ENCODE results near the gene ZSCAN5A.

DNA sequence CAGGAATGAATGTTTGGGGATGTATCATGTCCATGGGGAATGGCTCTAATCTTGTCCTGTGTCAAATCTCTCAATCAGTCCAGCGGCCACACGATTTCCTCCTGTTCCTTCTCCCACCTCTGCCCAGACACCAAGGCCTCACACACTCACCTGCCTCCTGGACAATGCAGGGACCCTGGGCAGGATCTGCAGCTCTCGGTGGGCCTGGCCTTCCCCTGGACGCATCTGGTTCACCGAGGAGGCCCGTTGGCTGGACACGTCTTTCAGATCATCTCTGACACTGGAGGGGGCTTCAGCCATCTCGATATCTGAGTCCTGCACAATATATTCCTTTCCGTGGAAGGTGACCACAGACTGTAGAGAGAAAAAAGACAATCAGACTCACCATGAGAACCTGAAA lies 91.2 kb downstream of the ZSCAN5A start:
- no peak for TF ChIP-seq SMAD3 (CRISPR knock-in tag; IDR thresholded peaks at IDR 0.05; ENCODE audit: borderline replicate concordance)
- TF ChIP-seq, protein P1, sequence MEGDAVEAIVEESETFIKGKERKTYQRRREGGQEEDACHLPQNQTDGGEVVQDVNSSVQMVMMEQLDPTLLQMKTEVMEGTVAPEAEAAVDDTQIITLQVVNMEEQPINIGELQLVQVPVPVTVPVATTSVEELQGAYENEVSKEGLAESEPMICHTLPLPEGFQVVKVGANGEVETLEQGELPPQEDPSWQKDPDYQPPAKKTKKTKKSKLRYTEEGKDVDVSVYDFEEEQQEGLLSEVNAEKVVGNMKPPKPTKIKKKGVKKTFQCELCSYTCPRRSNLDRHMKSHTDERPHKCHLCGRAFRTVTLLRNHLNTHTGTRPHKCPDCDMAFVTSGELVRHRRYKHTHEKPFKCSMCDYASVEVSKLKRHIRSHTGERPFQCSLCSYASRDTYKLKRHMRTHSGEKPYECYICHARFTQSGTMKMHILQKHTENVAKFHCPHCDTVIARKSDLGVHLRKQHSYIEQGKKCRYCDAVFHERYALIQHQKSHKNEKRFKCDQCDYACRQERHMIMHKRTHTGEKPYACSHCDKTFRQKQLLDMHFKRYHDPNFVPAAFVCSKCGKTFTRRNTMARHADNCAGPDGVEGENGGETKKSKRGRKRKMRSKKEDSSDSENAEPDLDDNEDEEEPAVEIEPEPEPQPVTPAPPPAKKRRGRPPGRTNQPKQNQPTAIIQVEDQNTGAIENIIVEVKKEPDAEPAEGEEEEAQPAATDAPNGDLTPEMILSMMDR (IDR thresholded peaks at IDR 0.05) = no peak
- TF ChIP-seq, protein P2, sequence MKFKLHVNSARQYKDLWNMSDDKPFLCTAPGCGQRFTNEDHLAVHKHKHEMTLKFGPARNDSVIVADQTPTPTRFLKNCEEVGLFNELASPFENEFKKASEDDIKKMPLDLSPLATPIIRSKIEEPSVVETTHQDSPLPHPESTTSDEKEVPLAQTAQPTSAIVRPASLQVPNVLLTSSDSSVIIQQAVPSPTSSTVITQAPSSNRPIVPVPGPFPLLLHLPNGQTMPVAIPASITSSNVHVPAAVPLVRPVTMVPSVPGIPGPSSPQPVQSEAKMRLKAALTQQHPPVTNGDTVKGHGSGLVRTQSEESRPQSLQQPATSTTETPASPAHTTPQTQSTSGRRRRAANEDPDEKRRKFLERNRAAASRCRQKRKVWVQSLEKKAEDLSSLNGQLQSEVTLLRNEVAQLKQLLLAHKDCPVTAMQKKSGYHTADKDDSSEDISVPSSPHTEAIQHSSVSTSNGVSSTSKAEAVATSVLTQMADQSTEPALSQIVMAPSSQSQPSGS (CRISPR knock-in tag; IDR thresholded peaks at IDR 0.05; ENCODE audit: borderline replicate concordance, low read depth) = no peak
- TF ChIP-seq NFE2L1 (CRISPR knock-in tag; IDR thresholded peaks at IDR 0.05) = no peak
- TF ChIP-seq, protein P3, sequence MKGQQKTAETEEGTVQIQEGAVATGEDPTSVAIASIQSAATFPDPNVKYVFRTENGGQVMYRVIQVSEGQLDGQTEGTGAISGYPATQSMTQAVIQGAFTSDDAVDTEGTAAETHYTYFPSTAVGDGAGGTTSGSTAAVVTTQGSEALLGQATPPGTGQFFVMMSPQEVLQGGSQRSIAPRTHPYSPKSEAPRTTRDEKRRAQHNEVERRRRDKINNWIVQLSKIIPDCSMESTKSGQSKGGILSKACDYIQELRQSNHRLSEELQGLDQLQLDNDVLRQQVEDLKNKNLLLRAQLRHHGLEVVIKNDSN (CRISPR knock-in tag; IDR thresholded peaks at IDR 0.05) = no peak
- no peak for TF ChIP-seq SOX15 (CRISPR knock-in tag; IDR thresholded peaks at IDR 0.05)
- TF ChIP-seq NR2C2 (CRISPR knock-in tag; IDR thresholded peaks at IDR 0.05) = no peak
- TF ChIP-seq, protein P4, sequence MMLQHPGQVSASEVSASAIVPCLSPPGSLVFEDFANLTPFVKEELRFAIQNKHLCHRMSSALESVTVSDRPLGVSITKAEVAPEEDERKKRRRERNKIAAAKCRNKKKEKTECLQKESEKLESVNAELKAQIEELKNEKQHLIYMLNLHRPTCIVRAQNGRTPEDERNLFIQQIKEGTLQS (CRISPR knock-in tag; conservative IDR thresholded peaks at IDR 0.05) = no peak
- no peak for TF ChIP-seq ZNF396 (CRISPR knock-in tag; IDR thresholded peaks at IDR 0.05; ENCODE audit: borderline replicate concordance)
- TF ChIP-seq ZNF232 (CRISPR knock-in tag; IDR thresholded peaks at IDR 0.05) = no peak

All from WTC11 (cell line).